H9 (cell line): Measurements from ENCODE around the gene BRICD5. TPM values are rescaled to one million over a fixed set of nuclear protein-coding genes. Genes with fewer than 3 reads are reported as not detected.

ENCODE experiments used
- DNase-seq: peaks from one replicate; pipeline ENCODE4 v3.0.0-alpha.2; 2017
- H2AFZ ChIP-seq: one replicate; pipeline ENCODE4 v1.6.1; 2013; ENCODE audit warnings: mild to moderate bottlenecking, low read length, control low read depth, moderate library complexity
- H2AK5ac ChIP-seq: 2 replicates; pipeline ENCODE4 v1.6.1; 2013; ENCODE audit warnings: low read length, control low read depth, mixed read lengths; ENCODE audit not compliant: insufficient read length
- H2BK120ac ChIP-seq: one replicate; pipeline ENCODE4 v1.6.1; 2013; ENCODE audit warnings: low read depth, mild to moderate bottlenecking, low read length, control low read depth, inconsistent platforms; ENCODE audit not compliant: poor library complexity, severe bottlenecking
- H2BK12ac ChIP-seq: 2 replicates; pipeline ENCODE4 v1.6.1; 2013; ENCODE audit warnings: low read length, control low read depth, mixed read lengths, low read depth; ENCODE audit not compliant: insufficient read length
- H2BK15ac ChIP-seq: 2 replicates; pipeline ENCODE4 v1.6.1; 2013; ENCODE audit warnings: low read depth, low read length, control low read depth
- H2BK20ac ChIP-seq: one replicate; pipeline ENCODE4 v1.6.1; 2013; ENCODE audit warnings: low read depth, mild to moderate bottlenecking, low read length, control low read depth, inconsistent platforms; ENCODE audit not compliant: poor library complexity, severe bottlenecking
- H2BK5ac ChIP-seq: 2 replicates; pipeline ENCODE4 v1.6.1; 2013; ENCODE audit warnings: low read length, control low read depth, mixed read lengths; ENCODE audit not compliant: insufficient read length
- H3K14ac ChIP-seq: 2 replicates; pipeline ENCODE4 v1.6.1; 2013; ENCODE audit warnings: low read length, control low read depth; ENCODE audit not compliant: insufficient read depth
- H3K18ac ChIP-seq: 2 replicates; pipeline ENCODE4 v1.6.1; 2013; ENCODE audit warnings: low read depth, mild to moderate bottlenecking, mixed read lengths, low read length, control low read depth; ENCODE audit not compliant: insufficient read length
- H3K23ac ChIP-seq: 2 replicates; pipeline ENCODE4 v1.6.1; 2013; ENCODE audit warnings: low read length, control low read depth, mixed read lengths, low read depth; ENCODE audit not compliant: insufficient read length
- H3K23me2 ChIP-seq: 2 replicates; pipeline ENCODE4 v1.6.1; 2013; ENCODE audit warnings: low read depth, mild to moderate bottlenecking, mixed read lengths, low read length, control low read depth; ENCODE audit not compliant: insufficient read length, poor library complexity, severe bottlenecking
- H3K27ac ChIP-seq: 2 replicates; pipeline ENCODE4 v1.5.1; 2013; ENCODE audit warnings: low read length, control low read depth, mixed read lengths, low read depth; ENCODE audit not compliant: insufficient read length
- H3K27me3 ChIP-seq: 2 replicates; pipeline ENCODE4 v1.6.1; 2013; ENCODE audit warnings: low read length, control low read depth, inconsistent platforms; ENCODE audit not compliant: insufficient read depth
- H3K4ac ChIP-seq: 2 replicates; pipeline ENCODE4 v1.6.1; 2013; ENCODE audit warnings: low read depth, mild to moderate bottlenecking, control low read depth, inconsistent platforms, low read length, moderate library complexity
- H3K4me1 ChIP-seq: 2 replicates; pipeline ENCODE4 v1.6.1; 2013; ENCODE audit warnings: low read length, control low read depth, inconsistent platforms; ENCODE audit not compliant: insufficient read depth
- H3K4me2 ChIP-seq: 2 replicates; pipeline ENCODE4 v1.6.1; 2013; ENCODE audit warnings: low read length, control low read depth, mixed read lengths; ENCODE audit not compliant: insufficient read length, insufficient read depth
- H3K56ac ChIP-seq: 2 replicates; pipeline ENCODE4 v1.6.1; 2013; ENCODE audit warnings: low read depth, mild to moderate bottlenecking, mixed read lengths, low read length, control low read depth; ENCODE audit not compliant: insufficient read length
- H3K79me1 ChIP-seq: 2 replicates; pipeline ENCODE4 v1.6.1; 2013; ENCODE audit warnings: low read depth, mild to moderate bottlenecking, moderate library complexity, low read length, control low read depth, inconsistent platforms; ENCODE audit not compliant: insufficient read depth, poor library complexity, severe bottlenecking
- H3K79me2 ChIP-seq: 2 replicates; pipeline ENCODE4 v1.6.1; 2013; ENCODE audit warnings: low read length, control low read depth, inconsistent platforms; ENCODE audit not compliant: insufficient read depth
- H3K9ac ChIP-seq: 2 replicates; pipeline ENCODE4 v1.6.1; 2013; ENCODE audit warnings: low read length, control low read depth, mixed read lengths; ENCODE audit not compliant: insufficient read length; ENCODE audit errors: extremely low read depth
- H3K9me3 ChIP-seq: one replicate; pipeline ENCODE4 v1.6.1; 2013; ENCODE audit warnings: low read depth, low read length, inconsistent platforms; ENCODE audit not compliant: control insufficient read depth
- H3T11ph ChIP-seq: one replicate; pipeline ENCODE4 v1.6.1; 2013; ENCODE audit warnings: mild to moderate bottlenecking, low read length, control low read depth, inconsistent platforms
- H4K20me1 ChIP-seq: one replicate; pipeline ENCODE4 v1.6.1; 2013; ENCODE audit not compliant: control insufficient read depth, insufficient read length, insufficient read depth
- H4K5ac ChIP-seq: 2 replicates; pipeline ENCODE4 v1.6.1; 2013; ENCODE audit warnings: low read depth, mild to moderate bottlenecking, mixed read lengths, low read length, control low read depth; ENCODE audit not compliant: insufficient read length
- H4K8ac ChIP-seq: replicated peaks from 2 replicates; pipeline ENCODE4 v1.6.1; 2013; ENCODE audit warnings: low read length, control low read depth, mixed read lengths, low read depth; ENCODE audit not compliant: insufficient read length
- H4K91ac ChIP-seq: 2 replicates; pipeline ENCODE4 v1.6.1; 2013; ENCODE audit warnings: low read depth, mild to moderate bottlenecking, moderate library complexity, mixed read lengths, low read length, control low read depth; ENCODE audit not compliant: insufficient read length
- H3K27ac Mint-ChIP-seq, 3 experiments: 2 replicates in 2 of 3; 3 replicates in 1 of 3; pipeline ENCODE4 v1.8.0; 2020 to 2021; ENCODE audit warnings: mixed read lengths in 3 of 3, mild to moderate bottlenecking in 1 of 3, moderate library complexity in 1 of 3
- H3K27me3 Mint-ChIP-seq: 2 replicates; pipeline ENCODE4 v1.8.0; 2021; ENCODE audit warnings: low read depth, mild to moderate bottlenecking, moderate library complexity, mixed read lengths
- H3K36me3 Mint-ChIP-seq, 3 experiments: 2 replicates in 2 of 3; 3 replicates in 1 of 3; pipeline ENCODE4 v1.8.0; 2020 to 2021; ENCODE audit warnings: low read depth in 3 of 3, mixed read lengths in 3 of 3; ENCODE audit not compliant: insufficient read depth in 1 of 3
- H3K4me1 Mint-ChIP-seq, 2 experiments: 2 replicates each; pipeline ENCODE4 v1.8.0; 2020; ENCODE audit warnings: mixed read lengths in 2 of 2
- H3K4me3 Mint-ChIP-seq, 2 experiments: 2 replicates in 1 of 2; 3 replicates in 1 of 2; pipeline ENCODE4 v1.8.0; 2020 to 2021; ENCODE audit warnings: mild to moderate bottlenecking in 2 of 2, mixed read lengths in 2 of 2, moderate library complexity in 1 of 2
- H3K9me3 Mint-ChIP-seq, 2 experiments: 2 replicates in 1 of 2; 3 replicates in 1 of 2; pipeline ENCODE4 v1.8.0; 2020; ENCODE audit warnings: mild to moderate bottlenecking in 2 of 2, mixed read lengths in 2 of 2, moderate library complexity in 1 of 2
- WGBS: extraction: QIAGEN DNeasy Blood & Tissue Kit; methylation state at CpG from one replicate; pipeline ENCODE4 v1.1.7; 2013; ENCODE audit warnings: missing lambda C conversion rate, low lambda C conversion rate, mixed read lengths; ENCODE audit not compliant: insufficient read length; ENCODE audit errors: extremely low coverage; 5-methylcytosine and 5-hydroxymethylcytosine counted together
- total RNA-seq: library from RNA; stranded (reverse); gene quantifications from 2 replicates; pipeline ENCODE4 v1.2.1, GENCODE V29; 2021
- TF ChIP-seq, protein P1 (sequence below): fragments of 200-600 bp; sonication (generic); conservative IDR thresholded peaks from 3 replicates; pipeline ENCODE4 v1.8.0; 2021; ENCODE audit warnings: antibody characterized with exemption, mild to moderate bottlenecking

The BRICD5 gene
- total RNA-seq, 1 experiment from 2014 or later: 11.9 TPM

DNA sequence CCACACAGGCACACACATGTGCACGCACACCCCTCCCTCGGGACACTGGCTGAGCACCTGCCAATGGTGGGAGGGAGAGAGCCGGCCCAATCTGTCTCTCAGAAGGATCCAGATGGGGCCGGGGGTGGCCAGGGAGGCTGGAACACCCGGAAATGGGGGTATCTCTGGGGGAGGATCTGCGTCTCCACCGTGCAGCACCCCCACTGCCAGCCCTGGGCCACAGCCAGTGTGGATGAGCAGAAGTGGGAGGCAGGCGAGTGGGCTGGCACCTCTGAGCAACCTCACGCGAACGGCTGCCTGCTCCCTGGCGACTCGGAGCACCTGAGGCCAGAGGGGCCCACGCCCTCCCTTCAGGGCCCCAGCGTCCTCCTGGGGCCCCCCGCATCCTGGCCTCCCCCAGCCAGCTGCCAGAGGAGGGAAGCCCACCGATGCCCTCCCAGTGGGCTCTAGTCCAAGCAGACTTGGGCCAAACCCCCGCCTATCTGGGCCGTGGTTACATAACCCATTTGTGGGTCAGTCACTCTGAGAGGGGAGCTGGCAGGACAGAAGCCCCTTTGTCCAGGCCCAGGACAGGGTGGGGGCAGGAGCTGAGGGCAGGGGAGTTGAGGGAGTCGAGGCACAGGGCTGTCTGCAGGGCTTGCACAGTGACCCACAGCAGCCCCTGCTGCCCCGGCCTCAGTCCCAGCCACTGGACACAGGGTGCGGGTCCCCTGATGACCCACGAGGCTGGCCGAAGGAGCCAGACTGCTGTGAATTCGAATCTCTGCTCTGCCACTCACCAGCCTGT, 19.8 kb downstream of the BRICD5 start:
- H4K91ac ChIP-seq: no peak overlapping the region
- H4K5ac ChIP-seq: no peak overlapping the region
- H3K27ac Mint-ChIP-seq: no peak overlapping the region
- DNase-seq: no peak
- no peak overlapping the region for H3K14ac ChIP-seq
- no peak overlapping the region for H3K23ac ChIP-seq
- no peak overlapping the region for H3K27ac ChIP-seq
- no peaks in the 10 kb centered on the region for H4K20me1 ChIP-seq
- H3K4me3 Mint-ChIP-seq: no peak overlapping the region
- H4K8ac ChIP-seq: no peak overlapping the region
- H3K56ac ChIP-seq: no peak overlapping the region
- no peak overlapping the region for H2BK120ac ChIP-seq
- H3K27me3 Mint-ChIP-seq: peaks cover 2% of the 10 kb centered on the region
- H3K79me2 ChIP-seq: no peaks in the 10 kb centered on the region
- peaks cover 4 to 6% of the 10 kb centered on the region in 2 experiments; a peak in 1 of 4 replicates for H3K4me1 Mint-ChIP-seq
- no peak overlapping the region for H2AK5ac ChIP-seq
- H3K79me1 ChIP-seq: no peaks in the 10 kb centered on the region
- WGBS: no CpG with 5 or more reads among the region's 25 CpGs
- no peaks in the 10 kb centered on the region for H3K36me3 Mint-ChIP-seq
- H2BK5ac ChIP-seq: no peak overlapping the region
- no peak overlapping the region for H2AFZ ChIP-seq
- no peak overlapping the region for H3K18ac ChIP-seq
- H2BK20ac ChIP-seq: no peak overlapping the region
- H3K9ac ChIP-seq: no peak overlapping the region
- H3K4me2 ChIP-seq: no peak overlapping the region
- no peaks in the 10 kb centered on the region for H3K9me3 ChIP-seq
- no peak overlapping the region for H3T11ph ChIP-seq
- H2BK15ac ChIP-seq: no peak overlapping the region
- H3K23me2 ChIP-seq: peaks cover 7% of the 10 kb centered on the region
- TF ChIP-seq, protein P1, sequence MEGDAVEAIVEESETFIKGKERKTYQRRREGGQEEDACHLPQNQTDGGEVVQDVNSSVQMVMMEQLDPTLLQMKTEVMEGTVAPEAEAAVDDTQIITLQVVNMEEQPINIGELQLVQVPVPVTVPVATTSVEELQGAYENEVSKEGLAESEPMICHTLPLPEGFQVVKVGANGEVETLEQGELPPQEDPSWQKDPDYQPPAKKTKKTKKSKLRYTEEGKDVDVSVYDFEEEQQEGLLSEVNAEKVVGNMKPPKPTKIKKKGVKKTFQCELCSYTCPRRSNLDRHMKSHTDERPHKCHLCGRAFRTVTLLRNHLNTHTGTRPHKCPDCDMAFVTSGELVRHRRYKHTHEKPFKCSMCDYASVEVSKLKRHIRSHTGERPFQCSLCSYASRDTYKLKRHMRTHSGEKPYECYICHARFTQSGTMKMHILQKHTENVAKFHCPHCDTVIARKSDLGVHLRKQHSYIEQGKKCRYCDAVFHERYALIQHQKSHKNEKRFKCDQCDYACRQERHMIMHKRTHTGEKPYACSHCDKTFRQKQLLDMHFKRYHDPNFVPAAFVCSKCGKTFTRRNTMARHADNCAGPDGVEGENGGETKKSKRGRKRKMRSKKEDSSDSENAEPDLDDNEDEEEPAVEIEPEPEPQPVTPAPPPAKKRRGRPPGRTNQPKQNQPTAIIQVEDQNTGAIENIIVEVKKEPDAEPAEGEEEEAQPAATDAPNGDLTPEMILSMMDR: no peak
- H3K27me3 ChIP-seq: no peaks in the 10 kb centered on the region
- no peaks in the 10 kb centered on the region for H3K9me3 Mint-ChIP-seq
- H3K4ac ChIP-seq: no peak overlapping the region
- no peak overlapping the region for H2BK12ac ChIP-seq
- H3K4me1 ChIP-seq: no peaks in the 10 kb centered on the region
